GM04503 (cell line): ENCODE results near the gene ZNF408.
"Not testable (repeated sequence)": the region's sequence is repeated elsewhere in the genome, so short reads cannot be mapped to it uniquely, and the experiment has no call there.

ENCODE experiments used
- DNase-seq: peaks from one replicate; pipeline ENCODE4 v3.0.0-alpha.2; 2012; ENCODE audit warnings: low read depth

The ZNF408 gene

GRCh38 chr11:46697723-46698122 lies 3.1 kb upstream of the ZNF408 start:
- no peak for DNase-seq

- no peak for DNase-seq
Measured at GRCh38 chr11:46698597-46698996, 2.2 kb upstream of the ZNF408 start.

GRCh38 chr11:46701078-46701654 lies 335 bp downstream of the ZNF408 start:
- DNase-seq = no peak

GRCh38 chr11:46705070-46705688 lies 4.3 kb downstream of the ZNF408 start:
- DNase-seq = no peak

GRCh38 chr11:46706886-46707285 lies 6.1 kb downstream of the ZNF408 start:
- no peak for DNase-seq

- not testable (repeated sequence) for DNase-seq
Measured at GRCh38 chr11:46709351-46709750, 8.5 kb downstream of the ZNF408 start.

GRCh38 chr11:46710821-46711269 lies 10.0 kb downstream of the ZNF408 start:
- DNase-seq = peak; percentile 92

- no peak for DNase-seq
Measured at GRCh38 chr11:46711303-46711702, 10.5 kb downstream of the ZNF408 start.

- no peak for DNase-seq
Measured at GRCh38 chr11:46712874-46713576, 12.2 kb downstream of the ZNF408 start.

GRCh38 chr11:46717825-46718154 lies 17.0 kb downstream of the ZNF408 start:
- not testable (repeated sequence) for DNase-seq

- DNase-seq = no peak
Measured at GRCh38 chr11:46718155-46719019, 17.6 kb downstream of the ZNF408 start.

GRCh38 chr11:46719048-46719542 lies 18.3 kb downstream of the ZNF408 start, which contains the start of gene F2:
TSS of gene F2 (plus strand) at chr11:46719213. CDS start at chr11:46719236, 23 bp downstream.
- no peak for DNase-seq

- no peak for DNase-seq
Measured at GRCh38 chr11:46719543-46720218, 18.9 kb downstream of the ZNF408 start.

GRCh38 chr11:46721286-46721685 lies 20.5 kb downstream of the ZNF408 start:
- DNase-seq = no peak

GRCh38 chr11:46722566-46723358 lies 21.9 kb downstream of the ZNF408 start:
- DNase-seq = no peak

- no peak for DNase-seq
Measured at GRCh38 chr11:46723359-46723680, 22.5 kb downstream of the ZNF408 start.

GRCh38 chr11:46724088-46724487 lies 23.3 kb downstream of the ZNF408 start:
- DNase-seq = no peak

- DNase-seq = no peak
Measured at GRCh38 chr11:46725338-46726205, 24.7 kb downstream of the ZNF408 start.

- no peak for DNase-seq
Measured at GRCh38 chr11:46726206-46726862, 25.5 kb downstream of the ZNF408 start.
